Fibroblast of upper back skin (primary cell): ENCODE results near the gene SH2D3C.

Source experiments
- DNase-seq: peaks from one replicate; pipeline ENCODE4 v3.0.0-alpha.2; 2013

Gene SH2D3C

GRCh38 chr9:127808347-127809001 lies 30.0 kb upstream of the SH2D3C start:
- DNase-seq, result no peak

- no peak for DNase-seq
Observed at GRCh38 chr9:127806871-127807270, 28.4 kb upstream of the SH2D3C start.

GRCh38 chr9:127805620-127806019 lies 27.2 kb upstream of the SH2D3C start:
- no peak for DNase-seq

- DNase-seq, result no peak
Observed at GRCh38 chr9:127803507-127804352, 25.3 kb upstream of the SH2D3C start.

GRCh38 chr9:127802576-127803443 lies 24.3 kb upstream of the SH2D3C start, which contains the start of gene FPGS:
Gene FPGS, plus strand, starts transcription at chr9:127802882. Its CDS starts 43 bp downstream, at chr9:127802925.
- DNase-seq, result peak; percentile 90

- DNase-seq, result no peak
Observed at GRCh38 chr9:127801955-127802575, 23.6 kb upstream of the SH2D3C start.

- no peak for DNase-seq
Observed at GRCh38 chr9:127796852-127797370, 18.4 kb upstream of the SH2D3C start.

GRCh38 chr9:127796225-127796813 lies 17.9 kb upstream of the SH2D3C start:
- DNase-seq, result no peak

- DNase-seq, result no peak
Observed at GRCh38 chr9:127794001-127794791, 15.7 kb upstream of the SH2D3C start.

GRCh38 chr9:127793093-127793708 lies 14.7 kb upstream of the SH2D3C start:
- no peak for DNase-seq

- DNase-seq, result no peak
Observed at GRCh38 chr9:127792417-127793031, 14.1 kb upstream of the SH2D3C start.

GRCh38 chr9:127791085-127791484 lies 12.6 kb upstream of the SH2D3C start:
- DNase-seq, result no peak

- no peak for DNase-seq
Observed at GRCh38 chr9:127790094-127790855, 11.8 kb upstream of the SH2D3C start.

GRCh38 chr9:127789179-127789578 lies 10.7 kb upstream of the SH2D3C start:
- no peak for DNase-seq

- DNase-seq, result no peak
Observed at GRCh38 chr9:127788337-127789011, 10.0 kb upstream of the SH2D3C start.

GRCh38 chr9:127786773-127787104 lies 8.3 kb upstream of the SH2D3C start:
- no peak for DNase-seq

GRCh38 chr9:127785933-127786772 lies 7.7 kb upstream of the SH2D3C start, which contains the start of gene CDK9:
Gene CDK9, plus strand, starts transcription at chr9:127786034. Its CDS starts 115 bp downstream, at chr9:127786149.
- DNase-seq, result peak; percentile 88
